Spinal cord (tissue), 4 donors: ENCODE measurements around the gene ZNF91. TPM values are rescaled to one million over a fixed set of nuclear protein-coding genes. Genes with fewer than 3 reads are reported as not detected.

ENCODE experiments used
- polyA plus RNA-seq, 2 donors: library from polyadenylated mRNA; unstranded; fragments of 120-200 nt; gene quantifications; one replicate each; pipeline ENCODE4 v1.2.1, GENCODE V29; 2013; ENCODE audit not compliant: insufficient read length in 2 of 2
- small RNA-seq: library from RNA; depleted of rRNA; stranded (forward); fragments of <200 nt; gene quantifications from one replicate; pipeline ENCODE3, GENCODE V24; 2014; ENCODE audit warnings: low replicate concordance
- total RNA-seq, 2 donors: library from RNA; depleted of rRNA in 1 of 2; stranded (reverse); fragments of 120-200 nt in 1 of 2; fragments of >200 nt in 1 of 2; gene quantifications; one replicate each; pipeline versions ENCODE4 v1.2.3 to v1.2.4, GENCODE V29; 2013 to 2014

Gene ZNF91
- total and polyA plus RNA-seq, 4 donors, result 51.6 to 147 (median 84.3) TPM

Small RNAs within 50 kb of the gene (small RNA-seq; reads per million reads assigned to genes)
- not detected for gene VN1R91P

Other genes with a start within 250 kb of the ZNF91 start
- gene ZNF724, start 145.1 kb downstream of the ZNF91 start, total RNA-seq, result 10 to 100 TPM in 1 of 2 donors, 1 to 10 TPM in 1; 9.4 to 13.3 TPM
- gene ZNF724, start 145.1 kb downstream of the ZNF91 start, polyA plus RNA-seq, result 1 to 10 TPM; 3.8 to 3.9 TPM